Cardiac septum (tissue), 1 donor: ENCODE data around the gene NIF3L1. TPM values are rescaled to one million over a fixed set of nuclear protein-coding genes. Genes with fewer than 3 reads are reported as not detected.

ENCODE experiments used
- DNase-seq: peaks from one replicate; pipeline ENCODE4 v3.0.0-alpha.2; 2020; ENCODE audit warnings: low spot score
- intact Hi-C: fragments of 100-400 bp; cut with DNase I; formaldehyde crosslinking; loops from one replicate; pipeline ENCODE4 v1.14.0; 2022
- total RNA-seq: library from RNA; stranded (reverse); fragmentation: NEBNext Ultra II Directional; extraction: Animal tissue kit (Norgen Biotek cat#: 25700); gene quantifications from one replicate; pipeline ENCODE4 v1.2.1, GENCODE V29; 2021
- donor health status: DM: no; HTN: no; CAD: no.

NIF3L1 gene
- total RNA-seq, 1 donor from 2014 or later = 19.1 TPM

GRCh38 chr2:200944467-200945394, 55.6 kb downstream of the NIF3L1 start:
- intact Hi-C loops = no loop called here
- DNase-seq = no peak

- intact Hi-C loops = no loop called here
- DNase-seq = no peak
These were observed 56.2 kb downstream of the NIF3L1 start for GRCh38 chr2:200945395-200945729.

- intact Hi-C loops = no loop called here
- no peak for DNase-seq
These were observed 61.2 kb downstream of the NIF3L1 start for GRCh38 chr2:200950378-200950777.

Other genes with a start within 250 kb of the NIF3L1 start
- 99.3 TPM for gene BZW1, start 77.5 kb upstream of the NIF3L1 start, total RNA-seq
- 58.3 TPM for gene CLK1, start 24.7 kb upstream of the NIF3L1 start, total RNA-seq
- gene PPIL3, start 294 bp upstream of the NIF3L1 start, total RNA-seq = 19.4 TPM
- gene ORC2, start 74.3 kb downstream of the NIF3L1 start, total RNA-seq = 24.9 TPM
- gene HYCC2, start 182.3 kb downstream of the NIF3L1 start, total RNA-seq = 14.2 TPM
- 278 TPM for gene NDUFB3, start 182.6 kb downstream of the NIF3L1 start, total RNA-seq
- 193 TPM for gene CFLAR, start 226.8 kb downstream of the NIF3L1 start, total RNA-seq